ENCODE data around the gene DYNLT4.
"Not testable (repeated sequence)": the region's sequence is repeated elsewhere in the genome, so short reads cannot be mapped to it uniquely, and the experiment has no call there.

DYNLT4 gene

DNA sequence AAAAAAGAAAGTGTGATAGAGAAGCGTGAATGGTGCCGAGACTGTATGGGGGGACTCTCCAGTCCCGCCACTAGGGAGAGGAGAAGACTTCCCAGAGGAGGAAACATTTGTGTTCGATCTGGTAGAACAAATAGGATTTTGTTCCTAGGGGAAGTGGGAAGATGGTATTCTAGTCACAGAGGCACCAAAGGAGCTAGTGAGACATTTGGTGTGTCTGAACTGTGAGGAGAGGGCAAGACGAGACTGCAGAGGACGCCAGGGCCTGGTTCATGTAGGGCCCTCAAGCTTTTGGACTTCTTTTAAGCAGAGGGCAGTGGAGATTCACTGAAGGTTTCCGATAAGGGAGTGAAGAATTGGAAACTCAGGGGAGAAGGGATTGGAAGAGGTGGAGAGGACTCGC, 4.1 kb upstream of the DYNLT4 start:
- no peak overlapping the region for H2AFZ ChIP-seq (ENCODE audit: low read depth)
- peaks cover 60% of the 10 kb centered on the region for H3K4me1 ChIP-seq (ENCODE audit: low read depth, poor library complexity, severe bottlenecking)
- H3K79me2 ChIP-seq (ENCODE audit: insufficient read depth, low read depth): no peaks in the 10 kb centered on the region
- H3K9ac ChIP-seq: no peak overlapping the region
- H3K36me3 ChIP-seq (ENCODE audit: insufficient read depth): no peaks in the 10 kb centered on the region
- H3K27ac ChIP-seq: peak overlapping the region; percentile 90; the same call in 1 of the 2 replicates
- H4K20me1 ChIP-seq (ENCODE audit: insufficient read depth): no peaks in the 10 kb centered on the region
- TF ChIP-seq, protein P1, sequence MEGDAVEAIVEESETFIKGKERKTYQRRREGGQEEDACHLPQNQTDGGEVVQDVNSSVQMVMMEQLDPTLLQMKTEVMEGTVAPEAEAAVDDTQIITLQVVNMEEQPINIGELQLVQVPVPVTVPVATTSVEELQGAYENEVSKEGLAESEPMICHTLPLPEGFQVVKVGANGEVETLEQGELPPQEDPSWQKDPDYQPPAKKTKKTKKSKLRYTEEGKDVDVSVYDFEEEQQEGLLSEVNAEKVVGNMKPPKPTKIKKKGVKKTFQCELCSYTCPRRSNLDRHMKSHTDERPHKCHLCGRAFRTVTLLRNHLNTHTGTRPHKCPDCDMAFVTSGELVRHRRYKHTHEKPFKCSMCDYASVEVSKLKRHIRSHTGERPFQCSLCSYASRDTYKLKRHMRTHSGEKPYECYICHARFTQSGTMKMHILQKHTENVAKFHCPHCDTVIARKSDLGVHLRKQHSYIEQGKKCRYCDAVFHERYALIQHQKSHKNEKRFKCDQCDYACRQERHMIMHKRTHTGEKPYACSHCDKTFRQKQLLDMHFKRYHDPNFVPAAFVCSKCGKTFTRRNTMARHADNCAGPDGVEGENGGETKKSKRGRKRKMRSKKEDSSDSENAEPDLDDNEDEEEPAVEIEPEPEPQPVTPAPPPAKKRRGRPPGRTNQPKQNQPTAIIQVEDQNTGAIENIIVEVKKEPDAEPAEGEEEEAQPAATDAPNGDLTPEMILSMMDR (conservative IDR thresholded peaks at IDR 0.05; ENCODE audit: low read depth, low read length): no peak
- no peak overlapping the region for H3K4me3 ChIP-seq (IDR thresholded peaks at IDR 0.05; ENCODE audit: insufficient read depth, low read depth, low read length)
- H3K4me2 ChIP-seq: no peak overlapping the region
- H3K27me3 ChIP-seq (ENCODE audit: insufficient read depth, low read depth): no peaks in the 10 kb centered on the region

DNA sequence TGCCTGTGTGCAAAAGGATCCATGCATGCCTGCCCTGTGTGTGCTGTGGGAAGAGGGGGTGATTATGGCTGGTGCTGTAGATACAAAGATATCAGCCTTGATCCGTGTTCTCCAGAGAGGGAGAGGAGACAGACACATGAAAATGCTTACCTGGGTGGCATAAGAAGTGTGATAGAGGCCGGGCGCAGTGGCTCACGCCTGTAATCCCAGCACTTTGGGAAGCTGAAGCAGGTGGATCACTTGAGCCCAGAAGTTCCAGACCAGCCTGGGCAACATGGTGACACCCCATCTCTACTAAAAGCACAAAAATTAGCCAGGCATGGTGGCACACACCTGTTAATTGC, 3.6 kb upstream of the DYNLT4 start:
- H3K27me3 ChIP-seq (ENCODE audit: insufficient read depth, low read depth); H3K4me3 ChIP-seq (IDR thresholded peaks at IDR 0.05; ENCODE audit: insufficient read depth, low read depth, low read length); H3K36me3 ChIP-seq (ENCODE audit: insufficient read depth); H4K20me1 ChIP-seq (ENCODE audit: insufficient read depth); H3K79me2 ChIP-seq (ENCODE audit: insufficient read depth, low read depth): not testable (repeated sequence)
- Histone ChIP-seq H3K4me2 (peak overlapping the region; percentile 56), H2AFZ (ENCODE audit: low read depth) (peak overlapping the region; percentile 21; the same call in 1 of the 2 replicates), H3K4me1 (ENCODE audit: low read depth, poor library complexity, severe bottlenecking) (peaks cover 63% of the 10 kb centered on the region), H3K27ac (peak overlapping the region; percentile 90), H3K9ac (peak overlapping the region; percentile 31; the same call in 1 of the 2 replicates)

DNA sequence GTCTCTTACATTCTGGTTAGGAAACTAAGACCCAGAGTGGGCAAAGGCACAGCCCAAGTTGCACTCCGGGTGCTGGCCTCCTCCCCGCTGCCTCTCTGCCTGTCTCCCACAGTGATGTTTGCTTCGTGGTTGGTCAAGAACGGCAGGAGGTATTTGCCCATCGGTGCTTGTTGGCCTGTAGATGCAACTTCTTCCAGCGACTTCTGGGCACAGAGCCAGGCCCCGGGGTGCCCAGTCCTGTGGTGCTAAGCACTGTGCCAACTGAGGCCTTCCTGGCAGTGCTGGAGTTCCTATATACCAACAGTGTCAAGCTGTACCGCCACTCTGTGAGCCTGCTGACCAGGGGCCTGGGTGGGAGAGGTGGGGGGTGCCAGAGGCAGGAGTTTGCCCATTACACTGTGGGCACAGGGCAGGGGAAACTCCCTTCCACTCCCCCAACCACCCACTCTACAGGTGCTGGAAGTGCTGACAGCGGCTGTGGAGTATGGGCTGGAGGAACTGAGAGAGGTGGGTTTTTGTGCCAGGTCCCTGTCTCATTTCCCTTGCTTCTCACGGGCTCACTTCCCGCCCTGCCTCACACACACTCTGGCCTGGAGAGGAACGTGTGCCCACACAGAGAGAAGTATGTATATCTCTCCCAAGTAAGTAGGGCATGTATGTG, 3.1 kb upstream of the DYNLT4 start:
- H3K79me2 ChIP-seq (ENCODE audit: insufficient read depth, low read depth): no peaks in the 10 kb centered on the region
- H3K9ac ChIP-seq: peak overlapping the region; percentile 31; the same call in 1 of the 2 replicates
- no peak overlapping the region for H3K4me3 ChIP-seq (IDR thresholded peaks at IDR 0.05; ENCODE audit: insufficient read depth, low read depth, low read length)
- peak overlapping the region; percentile 56 for H3K4me2 ChIP-seq
- H3K36me3 ChIP-seq (ENCODE audit: insufficient read depth): no peaks in the 10 kb centered on the region
- H3K4me1 ChIP-seq (ENCODE audit: low read depth, poor library complexity, severe bottlenecking): peaks cover 63% of the 10 kb centered on the region
- H3K27me3 ChIP-seq (ENCODE audit: insufficient read depth, low read depth): no peaks in the 10 kb centered on the region
- H4K20me1 ChIP-seq (ENCODE audit: insufficient read depth): no peaks in the 10 kb centered on the region
- H3K27ac ChIP-seq: peak overlapping the region; percentile 90
- TF ChIP-seq, protein P1 (conservative IDR thresholded peaks at IDR 0.05; ENCODE audit: low read depth, low read length): no peak
- H2AFZ ChIP-seq (ENCODE audit: low read depth): peak overlapping the region; percentile 21; the same call in 1 of the 2 replicates

DNA sequence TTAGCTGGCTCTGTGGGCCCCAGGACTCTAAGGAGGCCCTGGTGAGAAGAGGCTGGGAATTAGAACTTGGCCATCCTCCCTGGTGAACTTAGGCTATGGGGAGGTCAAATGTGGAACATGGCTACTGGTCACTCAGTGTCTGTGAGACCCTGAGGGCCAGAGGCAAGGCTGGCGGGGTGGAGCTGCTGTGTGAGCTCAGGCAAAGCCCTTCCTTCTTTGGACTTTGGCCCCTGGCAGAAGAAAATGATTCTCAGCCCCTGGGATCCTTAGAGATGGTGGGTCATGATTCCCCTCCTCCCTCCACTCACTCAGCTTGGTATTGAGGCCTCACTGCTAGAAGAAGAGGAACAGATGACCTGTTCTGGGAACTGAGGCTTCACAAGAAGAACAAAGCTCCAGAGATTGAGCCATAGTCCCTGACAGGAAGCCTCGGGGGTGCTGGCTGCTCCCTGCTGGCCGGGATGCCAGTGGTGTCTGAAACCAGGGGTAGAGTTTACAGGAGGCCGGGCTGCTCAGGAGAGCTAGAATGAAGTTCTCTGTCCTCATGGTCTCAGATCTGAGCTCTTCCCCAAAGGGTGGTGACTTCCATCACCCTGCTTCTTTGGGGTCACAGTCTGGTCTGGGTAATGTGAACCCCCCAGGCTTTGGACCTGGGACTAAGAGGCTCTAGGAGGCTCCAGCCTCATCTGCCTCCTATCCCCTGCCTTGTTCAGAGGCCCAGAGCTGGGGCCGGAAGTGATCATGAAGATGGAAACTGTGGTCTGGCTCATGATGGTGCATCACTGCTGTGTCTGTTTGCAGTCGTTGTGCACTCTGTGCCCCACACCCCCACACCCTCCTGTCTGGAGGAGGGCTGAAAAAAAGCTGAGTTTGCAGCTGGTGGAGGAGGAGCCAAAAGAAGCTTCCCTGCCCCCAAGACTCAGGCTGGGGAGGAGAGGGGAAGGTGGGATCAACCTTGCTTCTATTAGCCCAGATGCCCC, 2.1 kb upstream of the DYNLT4 start:
- Histone ChIP-seq H2AFZ (ENCODE audit: low read depth) (peak overlapping the region; percentile 21; the same call in 1 of the 2 replicates), H3K79me2 (ENCODE audit: insufficient read depth, low read depth) (no peaks in the 10 kb centered on the region), H3K36me3 (ENCODE audit: insufficient read depth) (no peaks in the 10 kb centered on the region), H3K4me2 (peak overlapping the region; percentile 56), H3K9ac (peak overlapping the region; percentile 40), H3K4me1 (ENCODE audit: low read depth, poor library complexity, severe bottlenecking) (peaks cover 63% of the 10 kb centered on the region), H4K20me1 (ENCODE audit: insufficient read depth) (no peaks in the 10 kb centered on the region), H3K27ac (peak overlapping the region; percentile 90), H3K27me3 (ENCODE audit: insufficient read depth, low read depth) (no peaks in the 10 kb centered on the region), H3K4me3 (IDR thresholded peaks at IDR 0.05; ENCODE audit: insufficient read depth, low read depth, low read length) (no peak overlapping the region)
- TF ChIP-seq, protein P1 (conservative IDR thresholded peaks at IDR 0.05; ENCODE audit: low read depth, low read length): no peak
